Medulla oblongata (tissue), 1 donor: ENCODE results near the gene SSU72.
"Not testable (repeated sequence)": the region's sequence is repeated elsewhere in the genome, so short reads cannot be mapped to it uniquely, and the experiment has no call there.

Experiments used
- DNase-seq: peaks from one replicate; pipeline ENCODE4 v3.0.0-alpha.2; 2015; ENCODE audit errors: extremely low spot score

The SSU72 gene

GRCh38 chr1:1541956-1542765 is 32.5 kb downstream of the SSU72 start:
- no peak for DNase-seq

GRCh38 chr1:1540818-1541628 is 33.6 kb downstream of the SSU72 start:
- DNase-seq: no peak

GRCh38 chr1:1540090-1540817 is 34.4 kb downstream of the SSU72 start, which contains the start of gene TMEM240:
Gene TMEM240 (minus strand): TSS chr1:1540624. CDS start chr1:1540346, 278 bp downstream.
- DNase-seq: peak; percentile 67

GRCh38 chr1:1539310-1540089 is 35.2 kb downstream of the SSU72 start:
- DNase-seq: no peak

GRCh38 chr1:1538989-1539309 is 35.7 kb downstream of the SSU72 start:
- DNase-seq: no peak

- DNase-seq: no peak
Observed at GRCh38 chr1:1538334-1538733, 36.3 kb downstream of the SSU72 start.

- DNase-seq: no peak
Observed at GRCh38 chr1:1537626-1538250, 36.9 kb downstream of the SSU72 start.

- DNase-seq: no peak
Observed at GRCh38 chr1:1536938-1537546, 37.6 kb downstream of the SSU72 start.

GRCh38 chr1:1536019-1536937 is 38.4 kb downstream of the SSU72 start:
- no peak for DNase-seq

- DNase-seq: no peak
Observed at GRCh38 chr1:1535201-1536018, 39.3 kb downstream of the SSU72 start.

GRCh38 chr1:1534401-1535154 is 40.1 kb downstream of the SSU72 start:
- DNase-seq: no peak

GRCh38 chr1:1533894-1534291 is 40.8 kb downstream of the SSU72 start:
- not testable (repeated sequence) for DNase-seq

- DNase-seq: not testable (repeated sequence)
Observed at GRCh38 chr1:1533176-1533893, 41.3 kb downstream of the SSU72 start.

- no peak for DNase-seq
Observed at GRCh38 chr1:1531947-1532346, 42.7 kb downstream of the SSU72 start.

- no peak for DNase-seq
Observed at GRCh38 chr1:1529936-1530335, 44.7 kb downstream of the SSU72 start.

GRCh38 chr1:1529321-1529720 is 45.3 kb downstream of the SSU72 start:
- no peak for DNase-seq
